ENCODE measurements around the gene PAGR1. TPM values are rescaled to one million over a fixed set of nuclear protein-coding genes. Genes with fewer than 3 reads are reported as not detected.

Gene PAGR1
- total and polyA plus RNA-seq, 9 of the 15 experiments (the other 6 are each of a cell fraction or from before 2014, with no cell fraction given): 1.4 to 58.2 (median 16.8) TPM

DNA sequence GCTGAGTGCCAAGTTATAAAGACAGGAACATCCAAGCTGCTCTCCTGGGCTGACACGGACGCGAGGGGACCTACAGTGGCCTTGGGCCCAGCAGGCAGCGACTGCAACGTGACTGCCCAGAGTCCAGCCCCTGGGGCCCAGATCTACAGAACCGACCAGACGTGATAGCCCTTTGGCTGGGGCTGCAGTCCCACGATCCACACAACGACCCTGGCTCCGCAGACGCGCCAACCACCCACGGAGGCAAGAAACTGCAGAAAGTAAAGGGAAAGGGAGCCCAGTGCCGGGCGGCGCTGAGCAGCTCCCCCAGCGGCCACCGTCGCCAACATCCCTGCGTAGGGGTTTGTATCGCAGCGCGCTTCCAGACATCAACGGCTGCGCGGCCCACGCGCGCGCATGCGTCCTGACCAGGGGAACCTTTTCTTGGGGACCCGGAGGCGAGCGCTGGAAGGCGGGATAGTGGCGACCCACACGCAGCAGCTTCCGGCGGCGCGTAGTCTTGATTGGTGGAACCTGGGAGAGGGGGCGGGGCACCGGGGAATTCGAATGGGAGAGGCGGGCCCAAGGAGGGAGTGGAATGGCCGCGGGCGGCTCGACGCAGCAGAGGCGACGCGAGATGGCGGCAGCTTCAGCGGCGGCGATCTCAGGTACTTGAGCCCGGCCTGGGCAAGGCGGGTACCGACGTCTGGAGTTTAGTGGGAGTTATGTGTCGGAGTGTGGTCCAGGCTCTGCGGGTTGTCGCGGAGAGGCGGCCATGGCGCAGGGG is 25.6 kb upstream of the PAGR1 start, which contains the start of gene KIF22:
TSS of gene KIF22 (plus strand) at position 569 of the 766 bp plus-strand sequence. CDS start at position 578, 9 bp downstream.
- FAIRE-seq (peak; percentile 90), ATAC-seq (peak; percentile 98), DNase-seq (ENCODE audit: extremely low read depth in 1 of 4, low spot score in 3 of 4) (peak; percentile 98 to 100 (median 99))
- Histone ChIP-seq H3K4me2 (ENCODE audit: insufficient read depth, low read length) (peak within 1 kb of the TSS; percentile 100), H3K9me1 (ENCODE audit: control insufficient read depth, insufficient read depth, low read length) (no peaks in the 10 kb centered on the region), H3K9me3 (replicated peaks; ENCODE audit: control insufficient read depth, insufficient read depth, low read depth, low read length) (no peaks in the 10 kb centered on the region), H3K27me3 (ENCODE audit: control insufficient read depth in 2 of 2, insufficient read depth in 2 of 2, low read length in 2 of 2) (no peaks in the 10 kb centered on the region), H3K27ac (ENCODE audit: extremely low read depth, low read depth, low read length) (peak within 1 kb of the TSS; percentile 97), H3K79me2 (ENCODE audit: control insufficient read depth, insufficient read depth, low read length) (peaks cover 56% of the 10 kb centered on the region), H3K4me3 (peak within 1 kb of the TSS; percentile 89), H3K4me1 (replicated peaks in 1 of 2; ENCODE audit: control insufficient read depth in 2 of 2, insufficient read depth in 2 of 2, low read length in 2 of 2) (peaks cover 14 to 17% of the 10 kb centered on the region in 2 experiments), H4K20me1 (replicated peaks; ENCODE audit: control insufficient read depth, insufficient read depth, low read length) (peaks cover 10% of the 10 kb centered on the region; the same call in 1 of the 2 replicates), H3K9ac (ENCODE audit: insufficient read depth in 1 of 2, low read depth in 2 of 2, low read length in 2 of 2) (peak within 1 kb of the TSS; percentile 95 to 100), H2AFZ (ENCODE audit: low read depth, low read length) (peak within 1 kb of the TSS; percentile 99), H3K36me3 (ENCODE audit: control insufficient read depth, insufficient read depth, low read length) (peaks cover 37% of the 10 kb centered on the region)
- WGBS (ENCODE audit: insufficient coverage, low coverage, missing lambda C conversion rate): under 1% methylated on average over 60 of the region's 67 CpGs
- POLR2A ChIA-PET: interaction anchor here (0.6 to 7.1 kb wide), 19 partner anchors 10 to 1084 kb away, joined by 3 to 114 read pairs (median 3); partner anchors contain the start of genes MAZ, TAOK2 and ZG16
- in situ Hi-C loops (cut with MboI) (no loop called here), intact Hi-C loops (cut with micrococcal nuclease) (loop anchor here (1.0 kb wide), 1 partner anchor 15 kb away; no protein-coding TSS in a partner anchor)
- no TSS peak for BruUV-seq (replicated peaks)
- CTCF ChIA-PET (ENCODE audit: low intra/inter-chr PET ratio): interaction anchor here (1.2 kb wide), 1 partner anchor 61 kb away, joined by 3 read pairs; no protein-coding TSS in a partner anchor
- no peak for TF ChIP-seq SNIP1 (IDR thresholded peaks at IDR 0.05; ENCODE audit: low read depth)
- TF ChIP-seq MEF2D (tag; conservative IDR thresholded peaks at IDR 0.05; ENCODE audit: low read depth): no peak
- TF ChIP-seq SIN3B (IDR thresholded peaks at IDR 0.05; ENCODE audit: low read depth): peak; percentile 83
- no peak for TF ChIP-seq TSC22D4 (tag; IDR thresholded peaks at IDR 0.05)
- 0 out of 2 replicates have a peak, but pooled peaks have one; percentile 29 for TF ChIP-seq SMAD3 (CRISPR knock-in tag; conservative IDR thresholded peaks at IDR 0.05)
- TF ChIP-seq OTX1 (CRISPR knock-in tag; IDR thresholded peaks at IDR 0.05): no peak
- TF ChIP-seq ZNF347 (CRISPR knock-in tag; IDR thresholded peaks at IDR 0.05; ENCODE audit: low read depth): no peak
- TF ChIP-seq ZNF41 (CRISPR knock-in tag; conservative IDR thresholded peaks at IDR 0.05): peak; percentile 61; the same call in 1 of the 2 replicates
- no peak for TF ChIP-seq RERE (CRISPR knock-in tag; IDR thresholded peaks at IDR 0.05; ENCODE audit: borderline replicate concordance)
- 0 out of 2 replicates have a peak, but pooled peaks have one; percentile 15 for TF ChIP-seq JUN (IDR thresholded peaks at IDR 0.05; ENCODE audit: borderline replicate concordance, low read depth, low read length)
- no peak for TF ChIP-seq JUN (CRISPR knock-in tag; IDR thresholded peaks at IDR 0.05; ENCODE audit: borderline replicate concordance)
- TF ChIP-seq EGR1 (conservative IDR thresholded peaks at IDR 0.05): peak; percentile 93
- no peak for TF ChIP-seq CBX2 (IDR thresholded peaks at IDR 0.05; ENCODE audit: insufficient read depth, low read length, poor library complexity, severe bottlenecking)

All from K562 (cell line).